Kidney (tissue), 14 donors: ENCODE results near the gene GNG7. TPM values are rescaled to one million over a fixed set of nuclear protein-coding genes. Genes with fewer than 3 reads are reported as not detected.
"Not testable (repeated sequence)": the region's sequence is repeated elsewhere in the genome, so short reads cannot be mapped to it uniquely, and the experiment has no call there.

Experiments
- DNase-seq, 5 donors: peaks; one replicate each; pipeline ENCODE4 v3.0.0-alpha.2; 2013 to 2020
- FAIRE-seq: peaks from 2 replicates; lab custom pipeline; 2012; peaks lifted over from hg19 to GRCh38; lab: Jason Lieb, UNC
- H3K27ac ChIP-seq, 2 donors: one replicate each; pipeline ENCODE4 v1.7.0; 2013; ENCODE audit warnings: low read depth in 2 of 2, low read length in 2 of 2, inconsistent platforms in 1 of 2
- H3K27me3 ChIP-seq: one replicate; pipeline ENCODE4 v1.7.1; 2013; ENCODE audit warnings: low read length, inconsistent platforms; ENCODE audit not compliant: control insufficient read depth, insufficient read depth
- H3K36me3 ChIP-seq, 3 donors: one replicate each; pipeline versions ENCODE4 v1.7.0 to v1.7.1; 2013; ENCODE audit warnings: low read length in 3 of 3, control low read depth in 1 of 3, inconsistent platforms in 1 of 3; ENCODE audit not compliant: insufficient read depth in 3 of 3, control insufficient read depth in 2 of 3
- H3K4me1 ChIP-seq, 3 donors: one replicate each; pipeline versions ENCODE4 v1.7.0 to v1.7.1; 2013; ENCODE audit warnings: low read length in 3 of 3, inconsistent platforms in 1 of 3, low read depth in 1 of 3; ENCODE audit not compliant: control insufficient read depth in 2 of 3, insufficient read depth in 2 of 3
- H3K4me3 ChIP-seq, 3 donors: one replicate each; pipeline versions ENCODE4 v1.7.0 to v1.8.1; 2013; ENCODE audit warnings: low read length in 3 of 3, control low read depth in 1 of 3, inconsistent platforms in 1 of 3
- H3K9ac ChIP-seq, 3 donors: one replicate each; pipeline versions ENCODE4 v1.7.0 to v1.7.1; 2013; ENCODE audit warnings: low read length in 3 of 3, control low read depth in 1 of 3, inconsistent platforms in 1 of 3
- H3K9me3 ChIP-seq, 3 donors: one replicate each; pipeline versions ENCODE4 v1.7.0 to v1.7.1; 2013; ENCODE audit warnings: low read length in 3 of 3, control low read depth in 1 of 3, inconsistent platforms in 1 of 3; ENCODE audit not compliant: control insufficient read depth in 2 of 3, insufficient read depth in 1 of 3
- intact Hi-C: fragments of 100-400 bp; cut with DNase I; formaldehyde crosslinking; loops from one replicate; pipeline ENCODE4 v1.11.1; 2022
- polyA plus RNA-seq: library from polyadenylated mRNA; stranded (reverse); fragments of 350-450 nt; fragmentation: Illumina TruSeq; extraction: RNeasy Lipid Tissue Mini Kit (QIAGEN cat#74804); gene quantifications from one replicate; pipeline ENCODE4 v1.2.3, GENCODE V29; 2014; ENCODE audit warnings: low read depth, low replicate concordance; ENCODE audit not compliant: insufficient read depth
- total RNA-seq: library from RNA; stranded (reverse); fragmentation: NEBNext Ultra II Directional; extraction: Animal tissue kit (Norgen Biotek cat#: 25700); gene quantifications from one replicate; pipeline ENCODE4 v1.2.1, GENCODE V29; 2021
- TF ChIP-seq, protein P1 (sequence below): IDR thresholded peaks from 3 replicates; pipeline ENCODE4 v1.5.1; 2012; ENCODE audit warnings: mild to moderate bottlenecking, moderate library complexity, borderline replicate concordance; ENCODE audit not compliant: insufficient read depth; ENCODE audit errors: extremely low read depth
- donor health status: control.
- donor health status: control.
- donor health status: control.
- donor health status: control.
- donor health status: control.
- donor health status: DM: yes; HTN: yes; CAD: no.
- donor health status: Normal renal cell carcinoma (clear cell type).

GNG7 gene
- total and polyA plus RNA-seq, 2 donors from 2014 or later, result 9.9 to 13.4 TPM

DNA sequence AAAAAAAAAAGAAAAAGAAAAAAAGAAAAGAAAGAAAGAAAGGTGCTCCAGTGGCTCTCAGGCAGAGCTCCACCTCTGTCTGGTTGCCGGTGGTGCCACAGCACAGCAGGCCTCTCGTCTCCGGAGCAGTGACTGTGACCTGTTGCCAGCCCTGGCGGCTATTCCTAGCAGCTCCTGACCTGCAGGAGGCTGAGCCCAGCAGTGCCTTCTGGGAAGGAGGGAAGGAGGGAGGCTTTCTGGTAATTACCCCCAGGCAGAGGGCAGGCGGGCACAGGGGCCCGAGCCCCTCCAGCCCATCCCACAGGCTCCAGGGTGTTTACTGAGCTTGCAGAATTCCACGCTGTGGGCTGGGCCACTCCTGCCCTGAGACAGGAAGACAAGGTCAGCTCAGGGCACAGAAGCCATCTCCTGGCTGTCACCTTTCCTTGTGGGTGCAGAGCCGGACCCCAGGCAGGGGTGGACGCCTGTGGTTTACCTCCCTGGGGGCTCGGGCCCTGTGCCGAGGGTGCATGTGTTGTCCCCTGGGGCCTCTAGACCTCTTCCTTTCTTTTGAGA, 77.9 kb downstream of the GNG7 start:
- no peaks in the 10 kb centered on the region for H3K36me3 ChIP-seq
- H3K27ac ChIP-seq, result peak overlapping the region; percentile 98
- intact Hi-C loops, result no loop called here
- H3K27me3 ChIP-seq, result no peaks in the 10 kb centered on the region
- DNase-seq (peak; percentile 80 to 94 (median 80)), FAIRE-seq (no peak)
- H3K9ac ChIP-seq, result peak overlapping the region in 2 of 3 donors; percentile 29 to 48
- H3K4me3 ChIP-seq, result no peak overlapping the region
- no peaks in the 10 kb centered on the region for H3K9me3 ChIP-seq
- TF ChIP-seq, protein P1, sequence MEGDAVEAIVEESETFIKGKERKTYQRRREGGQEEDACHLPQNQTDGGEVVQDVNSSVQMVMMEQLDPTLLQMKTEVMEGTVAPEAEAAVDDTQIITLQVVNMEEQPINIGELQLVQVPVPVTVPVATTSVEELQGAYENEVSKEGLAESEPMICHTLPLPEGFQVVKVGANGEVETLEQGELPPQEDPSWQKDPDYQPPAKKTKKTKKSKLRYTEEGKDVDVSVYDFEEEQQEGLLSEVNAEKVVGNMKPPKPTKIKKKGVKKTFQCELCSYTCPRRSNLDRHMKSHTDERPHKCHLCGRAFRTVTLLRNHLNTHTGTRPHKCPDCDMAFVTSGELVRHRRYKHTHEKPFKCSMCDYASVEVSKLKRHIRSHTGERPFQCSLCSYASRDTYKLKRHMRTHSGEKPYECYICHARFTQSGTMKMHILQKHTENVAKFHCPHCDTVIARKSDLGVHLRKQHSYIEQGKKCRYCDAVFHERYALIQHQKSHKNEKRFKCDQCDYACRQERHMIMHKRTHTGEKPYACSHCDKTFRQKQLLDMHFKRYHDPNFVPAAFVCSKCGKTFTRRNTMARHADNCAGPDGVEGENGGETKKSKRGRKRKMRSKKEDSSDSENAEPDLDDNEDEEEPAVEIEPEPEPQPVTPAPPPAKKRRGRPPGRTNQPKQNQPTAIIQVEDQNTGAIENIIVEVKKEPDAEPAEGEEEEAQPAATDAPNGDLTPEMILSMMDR, result no peak
- peaks cover 0 to 44% (median 30%) of the 10 kb centered on the region in 3 donors for H3K4me1 ChIP-seq

DNA sequence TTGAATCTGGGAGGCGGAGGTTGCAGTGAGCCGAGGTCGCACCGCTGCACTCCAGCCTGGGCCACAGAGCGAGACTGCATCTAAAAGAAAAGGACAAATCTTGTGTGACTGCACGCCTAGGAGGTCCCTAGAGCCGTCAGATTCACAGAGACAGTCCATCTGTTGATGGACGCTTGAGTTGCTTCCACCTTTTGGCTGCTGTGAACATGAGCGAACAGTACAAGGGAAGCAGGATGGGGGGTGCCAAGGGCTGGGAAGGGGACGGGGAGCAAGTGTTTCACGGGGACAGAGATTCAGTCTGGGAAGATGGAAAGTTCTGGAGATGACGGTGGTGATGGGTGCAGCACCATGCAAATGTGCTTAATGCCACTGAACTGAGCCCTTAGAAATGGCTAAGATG, 78.7 kb downstream of the GNG7 start:
- H3K9me3 ChIP-seq, result no peaks in the 10 kb centered on the region
- intact Hi-C loops, result no loop called here
- TF ChIP-seq, protein P1, result no peak
- FAIRE-seq (no peak), DNase-seq (no peak)
- peaks cover 0 to 37% (median 22%) of the 10 kb centered on the region in 3 donors for H3K4me1 ChIP-seq
- peak overlapping the region; percentile 71 to 87 for H3K27ac ChIP-seq
- peak overlapping the region in 2 of 3 donors; percentile 9 to 32 for H3K9ac ChIP-seq
- no peaks in the 10 kb centered on the region for H3K27me3 ChIP-seq
- H3K36me3 ChIP-seq, result no peaks in the 10 kb centered on the region
- no peak overlapping the region for H3K4me3 ChIP-seq

DNA sequence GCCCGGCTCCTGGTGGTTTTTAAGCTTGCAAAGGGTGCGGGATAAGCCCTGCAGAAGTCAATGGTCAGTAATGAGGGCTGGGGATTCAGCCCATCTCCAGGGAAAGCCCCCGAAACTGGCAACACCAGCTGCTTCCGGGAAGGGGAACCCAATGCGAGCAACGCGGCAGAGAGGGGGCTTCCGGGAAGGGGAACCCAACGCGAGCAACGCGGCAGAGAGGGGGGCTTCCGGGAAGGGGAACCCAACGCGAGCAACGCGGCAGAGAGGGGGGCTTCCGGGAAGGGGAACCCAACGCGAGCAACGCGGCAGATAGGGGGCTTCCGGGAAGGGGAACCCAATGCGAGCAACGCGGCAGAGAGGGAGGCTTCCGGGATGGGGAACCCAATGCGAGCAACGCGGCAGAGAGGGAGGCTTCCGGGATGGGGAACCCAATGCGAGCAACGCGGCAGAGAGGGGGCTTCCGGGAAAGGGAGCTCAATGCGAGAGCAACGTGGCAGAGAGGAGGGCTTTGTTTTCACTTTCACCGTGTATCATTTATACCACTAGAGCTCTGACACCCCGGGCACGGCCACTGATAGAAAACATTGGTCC, 80.0 kb downstream of the GNG7 start:
- Histone ChIP-seq H3K4me1 (peaks cover 0 to 27% (median 16%) of the 10 kb centered on the region in 3 donors), H3K27ac (peak overlapping the region in 1 of 2 donors; percentile 58)
- FAIRE-seq, DNase-seq, intact Hi-C loops, H3K4me3 ChIP-seq, H3K9ac ChIP-seq, H3K9me3 ChIP-seq, H3K36me3 ChIP-seq, H3K27me3 ChIP-seq: not testable (repeated sequence)

DNA sequence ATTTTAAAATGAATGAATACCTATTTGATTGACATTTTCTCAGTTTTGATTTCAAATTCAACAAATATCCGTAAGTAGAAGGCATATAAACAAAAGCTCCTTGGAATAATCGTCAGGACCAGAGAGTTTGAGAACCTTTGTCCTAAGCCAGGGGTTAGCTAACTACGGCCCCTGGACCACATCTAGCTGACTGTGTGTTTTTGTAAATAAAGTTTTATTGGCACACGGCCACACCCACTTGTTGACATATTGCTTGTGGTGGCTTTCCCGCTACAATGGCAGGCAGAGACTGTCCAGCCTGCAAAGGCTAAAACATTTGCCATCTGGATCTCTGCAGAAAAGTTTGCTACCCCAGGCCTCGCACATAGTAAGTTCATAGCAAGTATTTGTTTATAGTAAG, 83.4 kb downstream of the GNG7 start:
- Histone ChIP-seq H3K36me3 (no peaks in the 10 kb centered on the region), H3K9ac (no peak overlapping the region), H3K27me3 (no peaks in the 10 kb centered on the region), H3K4me3 (no peak overlapping the region), H3K9me3 (no peaks in the 10 kb centered on the region), H3K27ac (no peak overlapping the region), H3K4me1 (peaks cover 0 to 10% (median 0%) of the 10 kb centered on the region in 3 donors)
- intact Hi-C loops, result no loop called here
- no peak for DNase-seq
- TF ChIP-seq, protein P1, result no peak
- no peak for FAIRE-seq
